Liver (tissue), 9 donors: ENCODE results near the gene ABCC11. TPM values are rescaled to one million over a fixed set of nuclear protein-coding genes. Genes with fewer than 3 reads are reported as not detected.

ENCODE experiments used
- DNase-seq: peaks from one replicate; pipeline ENCODE4 v3.0.0-alpha.2; 2017; ENCODE audit warnings: low spot score
- H3K27ac ChIP-seq, 2 donors: one replicate each; pipeline ENCODE4 v1.7.0; 2013; ENCODE audit warnings: inconsistent platforms in 2 of 2, low read length in 2 of 2, control low read depth in 1 of 2, low read depth in 1 of 2, mild to moderate bottlenecking in 1 of 2
- H3K27me3 ChIP-seq, 4 donors: one replicate each; pipeline versions ENCODE4 v1.6.1 to v1.7.0; 2013; ENCODE audit warnings: low read length in 3 of 4, inconsistent platforms in 1 of 4, mild to moderate bottlenecking in 1 of 4, moderate library complexity in 1 of 4; ENCODE audit not compliant: control insufficient read depth in 4 of 4, insufficient read depth in 4 of 4
- H3K36me3 ChIP-seq, 4 donors: one replicate each; pipeline versions ENCODE4 v1.6.1 to v1.7.0; 2013; ENCODE audit warnings: low read length in 3 of 4, mild to moderate bottlenecking in 3 of 4, low read depth in 1 of 4, moderate library complexity in 1 of 4; ENCODE audit not compliant: control insufficient read depth in 4 of 4, insufficient read depth in 3 of 4
- H3K4me1 ChIP-seq, 4 donors: one replicate each; pipeline versions ENCODE4 v1.6.1 to v1.7.0; 2013; ENCODE audit warnings: low read length in 3 of 4, mild to moderate bottlenecking in 3 of 4, moderate library complexity in 1 of 4; ENCODE audit not compliant: control insufficient read depth in 4 of 4, insufficient read depth in 4 of 4
- H3K4me3 ChIP-seq, 3 donors: one replicate each; pipeline versions ENCODE4 v1.6.1 to v1.7.0; 2013; ENCODE audit warnings: low read length in 3 of 3, control low read depth in 1 of 3, low read depth in 1 of 3, mild to moderate bottlenecking in 1 of 3
- H3K9ac ChIP-seq, 2 donors: one replicate each; pipeline ENCODE4 v1.7.0; 2013; ENCODE audit warnings: low read length in 2 of 2, mild to moderate bottlenecking in 2 of 2, moderate library complexity in 2 of 2, control low read depth in 1 of 2, low read depth in 1 of 2
- H3K9me3 ChIP-seq, 4 donors: one replicate each; pipeline versions ENCODE4 v1.6.1 to v1.7.0; 2013; ENCODE audit warnings: low read length in 3 of 4; ENCODE audit not compliant: control insufficient read depth in 4 of 4
- ATF3 ChIP-seq: IDR thresholded peaks from 2 replicates; pipeline ENCODE4 v1.6.1; 2016; ENCODE audit warnings: antibody characterized with exemption
- EGR1 ChIP-seq, 2 donors: IDR thresholded peaks; 2 replicates each; pipeline ENCODE4 v1.6.1; 2016 to 2018; ENCODE audit warnings: antibody characterized with exemption in 2 of 2, low read depth in 2 of 2
- FOXA1 ChIP-seq: IDR thresholded peaks from 2 replicates; pipeline ENCODE4 v1.6.1; 2016; ENCODE audit warnings: antibody characterized with exemption
- FOXA2 ChIP-seq: IDR thresholded peaks from 2 replicates; pipeline ENCODE4 v1.6.1; 2016; ENCODE audit warnings: antibody characterized with exemption
- GABPA ChIP-seq, 2 donors: IDR thresholded peaks in 1 of 2; conservative IDR thresholded peaks in 1 of 2; 2 replicates each; pipeline ENCODE4 v1.6.1; 2016; ENCODE audit warnings: antibody characterized with exemption in 2 of 2, mild to moderate bottlenecking in 1 of 2, moderate library complexity in 1 of 2
- HNF4A ChIP-seq, 2 donors: conservative IDR thresholded peaks; 2 replicates each; pipeline ENCODE4 v1.6.1; 2016; ENCODE audit warnings: antibody characterized with exemption in 2 of 2, mild to moderate bottlenecking in 2 of 2
- HNF4G ChIP-seq: IDR thresholded peaks from 2 replicates; pipeline ENCODE4 v1.6.1; 2016; ENCODE audit warnings: antibody characterized with exemption
- JUND ChIP-seq, 2 donors: IDR thresholded peaks; 2 replicates each; pipeline ENCODE4 v1.6.1; 2016; ENCODE audit warnings: antibody characterized with exemption in 2 of 2
- MAX ChIP-seq: IDR thresholded peaks from 2 replicates; pipeline ENCODE4 v1.6.1; 2016; ENCODE audit warnings: antibody characterized with exemption
- NR2F2 ChIP-seq: IDR thresholded peaks from 2 replicates; pipeline ENCODE4 v1.6.1; 2016; ENCODE audit warnings: antibody characterized with exemption
- RAD21 ChIP-seq, 2 donors: IDR thresholded peaks; 2 replicates each; pipeline ENCODE4 v1.6.1; 2016; ENCODE audit warnings: antibody characterized with exemption in 2 of 2, mild to moderate bottlenecking in 2 of 2
- REST ChIP-seq: IDR thresholded peaks from 2 replicates; pipeline ENCODE4 v1.6.1; 2016; ENCODE audit warnings: antibody characterized with exemption, mild to moderate bottlenecking
- RXRA ChIP-seq, 2 donors: IDR thresholded peaks; 2 replicates each; pipeline ENCODE4 v1.6.1; 2017 to 2018; ENCODE audit warnings: antibody characterized with exemption in 2 of 2, mild to moderate bottlenecking in 1 of 2
- SP1 ChIP-seq: IDR thresholded peaks from 2 replicates; pipeline ENCODE4 v1.6.1; 2018; ENCODE audit warnings: antibody characterized with exemption, mild to moderate bottlenecking
- TAF1 ChIP-seq: conservative IDR thresholded peaks from 2 replicates; pipeline ENCODE4 v1.6.1; 2016; ENCODE audit warnings: antibody characterized with exemption, mild to moderate bottlenecking
- YY1 ChIP-seq: IDR thresholded peaks from 2 replicates; pipeline ENCODE4 v1.6.1; 2016; ENCODE audit warnings: antibody characterized with exemption, mild to moderate bottlenecking
- WGBS: extraction: QIAGEN DNeasy Blood & Tissue Kit; methylation state at CpG from one replicate; pipeline ENCODE4 v1.1.7; 2013; 5-methylcytosine and 5-hydroxymethylcytosine counted together
- polyA plus RNA-seq, 2 donors: library from polyadenylated mRNA; stranded (reverse) in 1 of 2; unstranded in 1 of 2; fragments of 200-250 nt in 1 of 2; fragments of >200 nt in 1 of 2; fragmentation: Nextera tagmentation in 1 of 2; extraction: Ambion mirVana in 1 of 2; gene quantifications; one replicate each; pipeline versions ENCODE4 v1.2.1 to v1.2.3, GENCODE V29; 2013 to 2015
- total RNA-seq, 2 donors: library from RNA; depleted of rRNA; stranded (reverse); fragments of >200 nt; gene quantifications; one replicate each; pipeline ENCODE4 v1.2.3, GENCODE V29; 2014
- TF ChIP-seq, protein P1 (sequence below): IDR thresholded peaks from 2 replicates; pipeline ENCODE4 v1.6.1; 2016; ENCODE audit warnings: antibody characterized with exemption
- donor health status: healthy.
- donor health status: healthy.
- donor health status: healthy.
- donor health status: healthy.
- donor health status: healthy.

The ABCC11 gene
- total and polyA plus RNA-seq, 4 donors = 1.4 to 22.3 (median 2.7) TPM

- DNase-seq = no peak
- H3K9me3 ChIP-seq = no peaks in the 10 kb centered on the region
- H3K36me3 ChIP-seq = peaks cover 1 to 34% (median 18%) of the 10 kb centered on the region in 4 donors
- no peak overlapping the region for H3K9ac ChIP-seq
- H3K4me1 ChIP-seq = peaks cover 0 to 8% (median 0%) of the 10 kb centered on the region in 4 donors
- H3K4me3 ChIP-seq = no peak overlapping the region
- no peak overlapping the region for H3K27ac ChIP-seq
- 83% methylated on average over 5 of the region's 5 CpGs for WGBS
- no peak for TF ChIP-seq SP1
- TF ChIP-seq REST = no peak
- TF ChIP-seq, protein P1, sequence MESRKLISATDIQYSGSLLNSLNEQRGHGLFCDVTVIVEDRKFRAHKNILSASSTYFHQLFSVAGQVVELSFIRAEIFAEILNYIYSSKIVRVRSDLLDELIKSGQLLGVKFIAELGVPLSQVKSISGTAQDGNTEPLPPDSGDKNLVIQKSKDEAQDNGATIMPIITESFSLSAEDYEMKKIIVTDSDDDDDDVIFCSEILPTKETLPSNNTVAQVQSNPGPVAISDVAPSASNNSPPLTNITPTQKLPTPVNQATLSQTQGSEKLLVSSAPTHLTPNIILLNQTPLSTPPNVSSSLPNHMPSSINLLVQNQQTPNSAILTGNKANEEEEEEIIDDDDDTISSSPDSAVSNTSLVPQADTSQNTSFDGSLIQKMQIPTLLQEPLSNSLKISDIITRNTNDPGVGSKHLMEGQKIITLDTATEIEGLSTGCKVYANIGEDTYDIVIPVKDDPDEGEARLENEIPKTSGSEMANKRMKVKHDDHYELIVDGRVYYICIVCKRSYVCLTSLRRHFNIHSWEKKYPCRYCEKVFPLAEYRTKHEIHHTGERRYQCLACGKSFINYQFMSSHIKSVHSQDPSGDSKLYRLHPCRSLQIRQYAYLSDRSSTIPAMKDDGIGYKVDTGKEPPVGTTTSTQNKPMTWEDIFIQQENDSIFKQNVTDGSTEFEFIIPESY = no peak
- TF ChIP-seq FOXA1 = no peak
- no peak for TF ChIP-seq TAF1
- no peak for TF ChIP-seq YY1
- TF ChIP-seq RAD21 (IDR thresholded peaks at IDR 0.05) = no peak
- TF ChIP-seq FOXA2 = no peak
- no peak for TF ChIP-seq HNF4G
- TF ChIP-seq ATF3 = no peak
- TF ChIP-seq MAX = no peak
- no peak for TF ChIP-seq EGR1 (IDR thresholded peaks at IDR 0.05; ENCODE audit: low read depth in 2 of 2)
- no peak for TF ChIP-seq JUND (IDR thresholded peaks at IDR 0.05)
- TF ChIP-seq RXRA (IDR thresholded peaks at IDR 0.05) = no peak
- no peak for TF ChIP-seq HNF4A (conservative IDR thresholded peaks at IDR 0.05)
- no peak for TF ChIP-seq GABPA (IDR thresholded peaks at IDR 0.05 in 1 of 2, conservative IDR thresholded peaks at IDR 0.05 in 1 of 2)
- H3K27me3 ChIP-seq = no peaks in the 10 kb centered on the region
These were observed 29.8 kb upstream of the ABCC11 start for GRCh38 chr16:48277158-48277557.

- no peak overlapping the region for H3K9ac ChIP-seq
- peaks cover 1 to 43% (median 21%) of the 10 kb centered on the region in 4 donors for H3K36me3 ChIP-seq
- DNase-seq = no peak
- H3K4me3 ChIP-seq = no peak overlapping the region
- peaks cover 0 to 8% (median 0%) of the 10 kb centered on the region in 4 donors for H3K4me1 ChIP-seq
- no peaks in the 10 kb centered on the region for H3K9me3 ChIP-seq
- 45% methylated on average over 4 of the region's 4 CpGs for WGBS
- H3K27ac ChIP-seq = peak overlapping the region; percentile 25 to 41
- no peaks in the 10 kb centered on the region for H3K27me3 ChIP-seq
- peak; percentile 18 to 36 for TF ChIP-seq HNF4A (conservative IDR thresholded peaks at IDR 0.05)
- no peak for TF ChIP-seq REST
- no peak for TF ChIP-seq JUND (IDR thresholded peaks at IDR 0.05)
- TF ChIP-seq, protein P1 = no peak
- TF ChIP-seq YY1 = no peak
- TF ChIP-seq SP1 = no peak
- no peak for TF ChIP-seq MAX
- TF ChIP-seq FOXA1 = no peak
- TF ChIP-seq ATF3 = peak; percentile 10
- no peak for TF ChIP-seq NR2F2
- no peak for TF ChIP-seq TAF1
- peak in 1 of 2 donors; percentile 18 for TF ChIP-seq RAD21 (IDR thresholded peaks at IDR 0.05)
These were observed 28.8 kb upstream of the ABCC11 start for GRCh38 chr16:48276102-48276501.
